HepG2 (cell line): Measurements from ENCODE around the gene NBEA.

Experiments used
- MAX ChIP-seq: IDR thresholded peaks from 2 replicates; pipeline ENCODE4 v1.6.1; 2012; ENCODE audit warnings: inconsistent platforms
- TOE1 ChIP-seq: sonication (generic); formaldehyde crosslinking; IDR thresholded peaks from 2 replicates; pipeline ENCODE4 v1.4.0; 2020; ENCODE audit warnings: mild to moderate bottlenecking, missing genetic modification reagents
- ZNF367 ChIP-seq: sonication (generic); formaldehyde crosslinking; IDR thresholded peaks from 2 replicates; pipeline ENCODE4 v1.4.0; 2020; ENCODE audit warnings: missing genetic modification reagents, borderline replicate concordance
- ZSCAN31 ChIP-seq: sonication (generic); formaldehyde crosslinking; IDR thresholded peaks from 2 replicates; pipeline ENCODE4 v1.5.0; 2020; ENCODE audit warnings: low read depth, mild to moderate bottlenecking, missing genetic modification reagents
- TF ChIP-seq, protein P1 (sequence below), 2 experiments: fragments of 450-650 bp in 1 of 2; sonication (generic) in 1 of 2; formaldehyde crosslinking in 1 of 2; IDR thresholded peaks; 2 replicates each; pipeline versions ENCODE4 v1.6.1 to v1.8.0; 2016 to 2022; ENCODE audit warnings: antibody characterized with exemption in 1 of 2, mild to moderate bottlenecking in 1 of 2, missing genetic modification reagents in 1 of 2

DNA sequence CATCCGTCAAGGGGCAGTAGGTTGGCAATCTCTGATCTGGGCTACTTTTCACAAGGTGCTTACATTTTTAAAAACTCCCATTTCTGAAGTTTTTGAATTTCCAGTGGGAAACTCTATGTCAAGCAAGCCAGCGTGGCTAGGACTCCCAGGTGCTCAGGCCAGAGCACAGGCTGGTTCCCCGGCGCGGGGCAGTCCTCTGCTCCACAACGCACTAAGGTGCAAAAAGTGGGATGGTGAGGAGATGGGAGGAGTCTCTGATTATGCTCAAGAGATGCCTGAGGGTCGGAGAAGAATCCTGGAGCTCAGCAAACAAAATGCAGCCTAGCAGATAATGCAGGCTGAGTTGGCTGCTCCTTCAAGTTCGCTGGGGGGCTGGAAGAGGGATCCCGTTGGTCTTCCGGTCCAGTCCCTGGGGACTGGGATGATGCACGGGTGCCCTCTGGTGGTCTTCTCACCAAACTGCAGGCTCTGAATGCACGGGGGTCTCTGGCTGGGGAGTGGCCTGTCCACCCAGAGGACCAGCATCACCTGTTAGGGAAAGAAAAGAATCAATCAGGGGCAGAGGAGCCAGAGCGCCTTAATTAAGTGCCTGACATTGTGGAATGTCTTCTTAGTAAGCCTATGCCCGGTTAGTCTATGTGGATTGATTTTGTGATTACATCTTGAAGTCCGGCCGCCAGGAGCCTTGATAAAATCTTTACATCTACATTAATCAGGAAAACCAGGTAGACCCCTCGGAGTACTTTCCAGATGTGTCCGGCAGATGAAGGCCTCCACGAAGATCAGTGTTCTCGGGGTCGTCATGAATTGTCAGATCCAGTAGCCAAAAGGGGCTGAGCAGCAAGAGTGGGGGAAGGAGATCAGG lies 778.9 kb downstream of the NBEA start:
- TF ChIP-seq ZNF367 (no peak), ZSCAN31 (no peak), TOE1 (CRISPR knock-in tag) (no peak), MAX (no peak)
- TF ChIP-seq, protein P1, sequence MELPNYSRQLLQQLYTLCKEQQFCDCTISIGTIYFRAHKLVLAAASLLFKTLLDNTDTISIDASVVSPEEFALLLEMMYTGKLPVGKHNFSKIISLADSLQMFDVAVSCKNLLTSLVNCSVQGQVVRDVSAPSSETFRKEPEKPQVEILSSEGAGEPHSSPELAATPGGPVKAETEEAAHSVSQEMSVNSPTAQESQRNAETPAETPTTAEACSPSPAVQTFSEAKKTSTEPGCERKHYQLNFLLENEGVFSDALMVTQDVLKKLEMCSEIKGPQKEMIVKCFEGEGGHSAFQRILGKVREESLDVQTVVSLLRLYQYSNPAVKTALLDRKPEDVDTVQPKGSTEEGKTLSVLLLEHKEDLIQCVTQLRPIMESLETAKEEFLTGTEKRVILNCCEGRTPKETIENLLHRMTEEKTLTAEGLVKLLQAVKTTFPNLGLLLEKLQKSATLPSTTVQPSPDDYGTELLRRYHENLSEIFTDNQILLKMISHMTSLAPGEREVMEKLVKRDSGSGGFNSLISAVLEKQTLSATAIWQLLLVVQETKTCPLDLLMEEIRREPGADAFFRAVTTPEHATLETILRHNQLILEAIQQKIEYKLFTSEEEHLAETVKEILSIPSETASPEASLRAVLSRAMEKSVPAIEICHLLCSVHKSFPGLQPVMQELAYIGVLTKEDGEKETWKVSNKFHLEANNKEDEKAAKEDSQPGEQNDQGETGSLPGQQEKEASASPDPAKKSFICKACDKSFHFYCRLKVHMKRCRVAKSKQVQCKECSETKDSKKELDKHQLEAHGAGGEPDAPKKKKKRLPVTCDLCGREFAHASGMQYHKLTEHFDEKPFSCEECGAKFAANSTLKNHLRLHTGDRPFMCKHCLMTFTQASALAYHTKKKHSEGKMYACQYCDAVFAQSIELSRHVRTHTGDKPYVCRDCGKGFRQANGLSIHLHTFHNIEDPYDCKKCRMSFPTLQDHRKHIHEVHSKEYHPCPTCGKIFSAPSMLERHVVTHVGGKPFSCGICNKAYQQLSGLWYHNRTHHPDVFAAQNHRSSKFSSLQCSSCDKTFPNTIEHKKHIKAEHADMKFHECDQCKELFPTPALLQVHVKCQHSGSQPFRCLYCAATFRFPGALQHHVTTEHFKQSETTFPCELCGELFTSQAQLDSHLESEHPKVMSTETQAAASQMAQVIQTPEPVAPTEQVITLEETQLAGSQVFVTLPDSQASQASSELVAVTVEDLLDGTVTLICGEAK (IDR thresholded peaks at IDR 0.05), result no peak
- TF ChIP-seq, protein P1 (CRISPR knock-in tag; IDR thresholded peaks at IDR 0.05), result no peak
